ENCODE data around the gene MPP3. TPM values are rescaled to one million over a fixed set of nuclear protein-coding genes. Genes with fewer than 3 reads are reported as not detected.
A peak's percentile ranks its signal among the peaks of the same experiment; 100 is the strongest.

The MPP3 gene
- total and polyA plus RNA-seq, 2 donors from 2014 or later: 3.2 to 5.8 TPM

DNA sequence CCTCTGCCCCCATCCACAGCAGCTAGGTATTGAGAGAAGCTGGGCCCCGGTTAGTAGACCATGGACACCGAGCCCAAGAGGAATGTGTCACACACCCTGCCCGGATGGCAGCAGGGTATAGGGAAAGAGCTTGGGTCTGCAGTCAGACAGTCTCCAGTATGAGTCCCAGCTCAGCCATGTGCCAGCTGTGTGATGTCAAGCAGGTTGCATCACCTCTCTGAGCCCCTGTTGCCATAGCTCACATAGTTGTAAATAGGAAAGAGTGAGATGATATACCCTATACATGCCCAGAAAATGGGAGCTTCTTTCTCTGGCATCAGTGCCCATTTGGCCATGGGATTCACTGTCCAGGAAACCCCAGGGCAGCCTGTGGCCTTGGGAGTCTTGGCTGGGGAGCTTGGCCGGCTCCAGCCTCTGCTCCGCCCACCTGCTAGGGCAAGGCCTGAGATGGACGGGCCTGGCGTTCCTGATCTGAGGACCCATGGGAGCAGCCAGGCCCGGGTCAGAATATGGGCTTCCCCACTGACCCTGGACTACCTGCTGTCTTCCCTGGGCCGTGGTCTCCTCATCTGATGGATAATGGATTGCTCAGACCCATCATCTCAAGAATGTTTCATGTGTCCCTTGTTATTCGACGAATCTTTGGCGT, 27.3 kb upstream of the MPP3 start:
- H3K9me3 ChIP-seq (ENCODE audit: control insufficient read depth in 2 of 3, insufficient read depth in 1 of 3, low read length in 3 of 3): no peaks in the 10 kb centered on the region
- no peaks in the 10 kb centered on the region for H3K36me3 ChIP-seq (ENCODE audit: control insufficient read depth in 2 of 3, insufficient read depth in 3 of 3, low read length in 3 of 3)
- no peak for FAIRE-seq
- intact Hi-C loops (cut with DNase I): no loop called here
- no peak overlapping the region for H3K4me3 ChIP-seq (ENCODE audit: low read length in 3 of 3)
- peaks cover 0 to 2% (median 0%) of the 10 kb centered on the region in 3 donors for H3K4me1 ChIP-seq (ENCODE audit: control insufficient read depth in 2 of 3, insufficient read depth in 2 of 3, low read depth in 1 of 3, low read length in 3 of 3)
- no peaks in the 10 kb centered on the region for H3K27me3 ChIP-seq (ENCODE audit: control insufficient read depth, insufficient read depth, low read length)
- H3K9ac ChIP-seq (ENCODE audit: low read length in 3 of 3): no peak overlapping the region
- TF ChIP-seq, protein P1, sequence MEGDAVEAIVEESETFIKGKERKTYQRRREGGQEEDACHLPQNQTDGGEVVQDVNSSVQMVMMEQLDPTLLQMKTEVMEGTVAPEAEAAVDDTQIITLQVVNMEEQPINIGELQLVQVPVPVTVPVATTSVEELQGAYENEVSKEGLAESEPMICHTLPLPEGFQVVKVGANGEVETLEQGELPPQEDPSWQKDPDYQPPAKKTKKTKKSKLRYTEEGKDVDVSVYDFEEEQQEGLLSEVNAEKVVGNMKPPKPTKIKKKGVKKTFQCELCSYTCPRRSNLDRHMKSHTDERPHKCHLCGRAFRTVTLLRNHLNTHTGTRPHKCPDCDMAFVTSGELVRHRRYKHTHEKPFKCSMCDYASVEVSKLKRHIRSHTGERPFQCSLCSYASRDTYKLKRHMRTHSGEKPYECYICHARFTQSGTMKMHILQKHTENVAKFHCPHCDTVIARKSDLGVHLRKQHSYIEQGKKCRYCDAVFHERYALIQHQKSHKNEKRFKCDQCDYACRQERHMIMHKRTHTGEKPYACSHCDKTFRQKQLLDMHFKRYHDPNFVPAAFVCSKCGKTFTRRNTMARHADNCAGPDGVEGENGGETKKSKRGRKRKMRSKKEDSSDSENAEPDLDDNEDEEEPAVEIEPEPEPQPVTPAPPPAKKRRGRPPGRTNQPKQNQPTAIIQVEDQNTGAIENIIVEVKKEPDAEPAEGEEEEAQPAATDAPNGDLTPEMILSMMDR (IDR thresholded peaks at IDR 0.05; ENCODE audit: borderline replicate concordance, extremely low read depth, insufficient read depth): no peak
- DNase-seq: peak in 2 of 5 donors; percentile 35 to 36
- no peak overlapping the region for H3K27ac ChIP-seq (ENCODE audit: low read depth in 2 of 2, low read length in 2 of 2)

- Histone ChIP-seq H3K4me1 (ENCODE audit: control insufficient read depth in 2 of 3, insufficient read depth in 2 of 3, low read depth in 1 of 3, low read length in 3 of 3) (peaks cover 0 to 2% (median 0%) of the 10 kb centered on the region in 3 donors), H3K27me3 (ENCODE audit: control insufficient read depth, insufficient read depth, low read length) (no peaks in the 10 kb centered on the region), H3K9me3 (ENCODE audit: control insufficient read depth in 2 of 3, insufficient read depth in 1 of 3, low read length in 3 of 3) (no peaks in the 10 kb centered on the region), H3K9ac (ENCODE audit: low read length in 3 of 3) (no peak overlapping the region), H3K27ac (ENCODE audit: low read depth in 2 of 2, low read length in 2 of 2) (no peak overlapping the region), H3K36me3 (ENCODE audit: control insufficient read depth in 2 of 3, insufficient read depth in 3 of 3, low read length in 3 of 3) (no peaks in the 10 kb centered on the region), H3K4me3 (ENCODE audit: low read length in 3 of 3) (no peak overlapping the region)
- TF ChIP-seq, protein P1 (IDR thresholded peaks at IDR 0.05; ENCODE audit: borderline replicate concordance, extremely low read depth, insufficient read depth): no peak
- FAIRE-seq (no peak), DNase-seq (peak in 2 of 5 donors; percentile 35 to 68)
- intact Hi-C loops (cut with DNase I): no loop called here
Measured at GRCh38 chr17:43857957-43858600, 25.1 kb upstream of the MPP3 start.

GRCh38 chr17:43857141-43857540, 24.2 kb upstream of the MPP3 start:
- no peak overlapping the region for H3K4me3 ChIP-seq (ENCODE audit: low read length in 3 of 3)
- no peak for FAIRE-seq
- H3K36me3 ChIP-seq (ENCODE audit: control insufficient read depth in 2 of 3, insufficient read depth in 3 of 3, low read length in 3 of 3): no peaks in the 10 kb centered on the region
- intact Hi-C loops (cut with DNase I): no loop called here
- H3K4me1 ChIP-seq (ENCODE audit: control insufficient read depth in 2 of 3, insufficient read depth in 2 of 3, low read depth in 1 of 3, low read length in 3 of 3): peaks cover 0 to 2% (median 0%) of the 10 kb centered on the region in 3 donors
- TF ChIP-seq, protein P1 (IDR thresholded peaks at IDR 0.05; ENCODE audit: borderline replicate concordance, extremely low read depth, insufficient read depth): no peak
- no peaks in the 10 kb centered on the region for H3K9me3 ChIP-seq (ENCODE audit: control insufficient read depth in 2 of 3, insufficient read depth in 1 of 3, low read length in 3 of 3)
- peak in 2 of 5 donors; percentile 22 to 55 for DNase-seq
- H3K27me3 ChIP-seq (ENCODE audit: control insufficient read depth, insufficient read depth, low read length): no peaks in the 10 kb centered on the region
- H3K9ac ChIP-seq (ENCODE audit: low read length in 3 of 3): no peak overlapping the region
- H3K27ac ChIP-seq (ENCODE audit: low read depth in 2 of 2, low read length in 2 of 2): no peak overlapping the region
